Small intestine (tissue), 7 donors: ENCODE results near the gene PDCD11. TPM values are rescaled to one million over a fixed set of nuclear protein-coding genes. Genes with fewer than 3 reads are reported as not detected.
"Not testable (repeated sequence)": the region's sequence is repeated elsewhere in the genome, so short reads cannot be mapped to it uniquely, and the experiment has no call there.

Source experiments
- DNase-seq, 2 donors: peaks; one replicate each; pipeline versions ENCODE4 v3.0.0 to v3.0.0-alpha.2; 2013
- FAIRE-seq: peaks from 2 replicates; lab custom pipeline; 2012; peaks lifted over from hg19 to GRCh38; lab: Jason Lieb, UNC
- H3K27ac ChIP-seq, 3 donors: one replicate each; pipeline ENCODE4 v1.5.1; 2013; ENCODE audit warnings: low read length in 2 of 3, mild to moderate bottlenecking in 2 of 3, control low read depth in 1 of 3, inconsistent platforms in 1 of 3, low read depth in 1 of 3, moderate library complexity in 1 of 3
- H3K27me3 ChIP-seq, 3 donors: one replicate each; pipeline ENCODE4 v1.6.1; 2013; ENCODE audit warnings: low read length in 3 of 3, inconsistent platforms in 1 of 3; ENCODE audit not compliant: control insufficient read depth in 3 of 3, insufficient read depth in 3 of 3
- H3K36me3 ChIP-seq, 3 donors: one replicate each; pipeline ENCODE4 v1.6.1; 2013; ENCODE audit warnings: low read length in 3 of 3, inconsistent platforms in 1 of 3, low read depth in 1 of 3, mild to moderate bottlenecking in 1 of 3, moderate library complexity in 1 of 3; ENCODE audit not compliant: control insufficient read depth in 3 of 3, insufficient read depth in 2 of 3
- H3K4me1 ChIP-seq, 3 donors: one replicate each; pipeline ENCODE4 v1.6.1; 2013; ENCODE audit warnings: low read length in 2 of 3, inconsistent platforms in 1 of 3, low read depth in 1 of 3, mild to moderate bottlenecking in 1 of 3, moderate library complexity in 1 of 3; ENCODE audit not compliant: control insufficient read depth in 3 of 3, insufficient read depth in 2 of 3
- H3K4me3 ChIP-seq, 3 donors: one replicate each; pipeline ENCODE4 v1.5.1; 2013; ENCODE audit warnings: low read length in 3 of 3, control low read depth in 1 of 3, inconsistent platforms in 1 of 3, low read depth in 1 of 3, mild to moderate bottlenecking in 1 of 3, moderate library complexity in 1 of 3
- H3K9me3 ChIP-seq, 2 donors: one replicate each; pipeline ENCODE4 v1.6.1; 2013; ENCODE audit warnings: low read depth in 1 of 2, low read length in 1 of 2; ENCODE audit not compliant: control insufficient read depth in 2 of 2, insufficient read depth in 1 of 2
- WGBS, 3 donors: extraction: QIAGEN DNeasy Blood & Tissue Kit; methylation state at CpG; one replicate each; pipeline ENCODE4 v1.1.7; 2013; 5-methylcytosine and 5-hydroxymethylcytosine counted together
- polyA plus RNA-seq, 4 donors: library from polyadenylated mRNA; stranded (reverse) in 3 of 4; unstranded in 1 of 4; fragments of 200-250 nt in 3 of 4; fragments of 120-200 nt in 1 of 4; gene quantifications; one replicate each; pipeline versions ENCODE4 v1.2.1 to v1.2.3, GENCODE V29; 2013
- donor health status: healthy with polysubstance abuse.
- donor health status: control.
- donor health status: control.
- donor health status: Bipolar disorder and iron deficiency.
- donor health status: healthy.

The PDCD11 gene
- polyA plus RNA-seq, 4 donors = 5.9 to 21.0 (median 13.3) TPM

DNA sequence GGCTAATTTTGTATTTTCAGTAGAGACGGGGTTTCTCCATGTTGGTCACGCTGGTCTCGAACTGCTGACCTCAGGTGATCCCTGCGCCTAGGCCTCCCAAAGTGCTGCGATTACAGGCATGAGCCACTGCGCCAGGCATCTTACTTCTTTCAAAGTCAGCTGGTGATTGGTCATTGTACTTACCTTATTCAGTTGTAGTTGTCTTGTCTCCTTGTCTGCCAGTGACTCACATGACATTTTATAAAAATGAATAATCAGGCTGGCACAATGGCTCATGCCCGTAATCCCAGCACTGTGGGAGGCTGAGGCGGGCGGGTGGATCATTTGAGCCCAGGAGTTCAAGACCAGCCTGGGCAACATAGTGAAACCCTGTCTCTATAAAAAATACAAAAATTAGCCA lies 35.6 kb upstream of the PDCD11 start:
- H3K9me3 ChIP-seq, H3K4me3 ChIP-seq, H3K36me3 ChIP-seq, H3K27ac ChIP-seq, H3K27me3 ChIP-seq, DNase-seq, FAIRE-seq, H3K4me1 ChIP-seq: not testable (repeated sequence)
- 86 to 92% (median 90%) methylated on average over 9 of the region's 9 CpGs for WGBS, 3 donors

DNA sequence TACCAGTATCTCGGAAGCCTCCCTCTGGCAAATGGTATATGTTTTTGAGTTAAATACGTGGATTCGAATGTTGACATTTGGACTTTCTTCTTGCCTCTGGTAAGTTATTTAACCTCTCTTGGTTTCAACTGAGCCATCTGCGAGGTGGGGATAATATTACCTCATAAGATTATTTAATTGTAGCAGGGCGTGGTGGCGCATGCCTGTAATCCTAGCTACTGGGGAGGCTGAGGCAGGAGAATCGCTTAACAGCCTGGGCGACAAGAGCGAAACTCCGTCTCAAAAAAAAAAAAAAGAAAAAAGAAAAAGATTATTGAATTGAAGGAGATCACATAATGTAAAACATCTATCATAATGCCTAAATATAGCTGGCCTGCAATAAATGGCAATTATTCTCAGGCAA lies 29.0 kb upstream of the PDCD11 start:
- Histone ChIP-seq H3K27ac (peak overlapping the region; percentile 75 to 97 (median 90)), H3K36me3 (peaks cover 0 to 3% (median 0%) of the 10 kb centered on the region in 3 donors), H3K4me1 (peaks cover 0 to 3% (median 0%) of the 10 kb centered on the region in 3 donors), H3K27me3 (no peaks in the 10 kb centered on the region), H3K4me3 (peak overlapping the region in 2 of 3 donors; percentile 66 to 100), H3K9me3 (no peaks in the 10 kb centered on the region)
- WGBS, 3 donors = 18 to 36% (median 22%) methylated on average over 10 of the region's 10 CpGs
- FAIRE-seq (no peak), DNase-seq (no peak)

DNA sequence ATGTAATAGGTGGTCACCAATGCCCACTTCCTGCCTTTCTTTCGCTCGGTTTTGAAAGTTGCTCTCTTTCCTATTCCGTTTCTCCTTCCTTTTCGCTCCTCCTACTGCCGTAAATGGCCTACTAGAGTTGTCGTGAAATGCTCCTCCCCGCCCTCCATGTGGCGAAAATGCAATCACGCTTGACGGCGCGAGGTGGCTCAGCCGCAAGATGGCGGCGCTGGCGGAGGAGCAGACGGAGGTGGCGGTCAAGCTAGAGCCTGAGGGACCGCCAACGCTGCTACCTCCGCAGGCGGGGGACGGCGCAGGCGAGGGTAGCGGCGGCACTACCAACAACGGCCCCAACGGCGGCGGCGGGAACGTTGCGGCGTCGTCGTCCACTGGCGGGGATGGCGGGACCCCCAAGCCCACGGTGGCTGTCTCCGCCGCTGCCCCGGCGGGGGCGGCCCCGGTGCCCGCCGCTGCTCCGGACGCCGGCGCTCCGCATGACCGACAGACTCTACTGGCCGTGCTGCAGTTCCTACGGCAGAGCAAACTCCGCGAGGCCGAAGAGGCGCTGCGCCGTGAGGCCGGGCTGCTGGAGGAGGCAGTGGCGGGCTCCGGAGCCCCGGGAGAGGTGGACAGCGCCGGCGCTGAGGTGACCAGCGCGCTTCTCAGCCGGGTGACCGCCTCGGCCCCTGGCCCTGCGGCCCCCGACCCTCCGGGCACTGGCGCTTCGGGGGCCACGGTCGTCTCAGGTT lies 28.5 kb upstream of the PDCD11 start, which contains the start of gene TAF5:
Gene TAF5 (plus strand): TSS at position 195 of the 737 bp plus-strand sequence. CDS start 14 bp downstream, at position 209.
- peak within 1 kb of the TSS; percentile 75 to 97 (median 90) for H3K27ac ChIP-seq
- peaks cover 0 to 3% (median 0%) of the 10 kb centered on the region in 3 donors for H3K4me1 ChIP-seq
- FAIRE-seq (no peak), DNase-seq (peak; percentile 97)
- H3K4me3 ChIP-seq = peak within 1 kb of the TSS; percentile 66 to 100 (median 90)
- H3K9me3 ChIP-seq = no peaks in the 10 kb centered on the region
- WGBS, 3 donors = 0% methylated on average over 55 to 81 of the region's 81 CpGs
- no peaks in the 10 kb centered on the region for H3K27me3 ChIP-seq
- peaks cover 0 to 6% (median 0%) of the 10 kb centered on the region in 3 donors for H3K36me3 ChIP-seq

DNA sequence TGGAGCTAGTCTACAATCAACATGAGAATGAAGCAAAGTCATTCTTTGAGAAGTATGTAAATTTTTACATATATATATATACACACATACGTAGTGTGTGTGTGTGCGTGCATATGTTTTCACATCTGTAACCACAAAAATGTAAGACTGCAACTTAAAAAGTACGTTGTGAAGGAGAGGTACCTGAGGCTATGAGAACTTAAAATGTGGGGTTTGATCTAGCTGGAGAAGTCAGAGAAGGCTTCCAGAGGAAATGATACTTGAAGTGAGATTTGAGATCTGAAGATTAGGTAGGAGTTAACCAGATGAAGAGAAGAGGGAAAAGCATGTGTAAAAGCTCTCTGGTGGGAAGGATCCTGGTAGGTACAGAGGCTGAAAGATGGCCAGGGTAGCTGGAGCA lies 22.9 kb upstream of the PDCD11 start:
- Histone ChIP-seq H3K4me3 (no peak overlapping the region), H3K36me3 (peaks cover 0 to 22% (median 6%) of the 10 kb centered on the region in 3 donors), H3K27me3 (no peaks in the 10 kb centered on the region), H3K4me1 (peaks cover 0 to 3% (median 0%) of the 10 kb centered on the region in 3 donors), H3K27ac (no peak overlapping the region), H3K9me3 (no peaks in the 10 kb centered on the region)
- DNase-seq = no peak
- no peak for FAIRE-seq
- 80 to 87% (median 87%) methylated on average over 3 of the region's 3 CpGs for WGBS, 3 donors

DNA sequence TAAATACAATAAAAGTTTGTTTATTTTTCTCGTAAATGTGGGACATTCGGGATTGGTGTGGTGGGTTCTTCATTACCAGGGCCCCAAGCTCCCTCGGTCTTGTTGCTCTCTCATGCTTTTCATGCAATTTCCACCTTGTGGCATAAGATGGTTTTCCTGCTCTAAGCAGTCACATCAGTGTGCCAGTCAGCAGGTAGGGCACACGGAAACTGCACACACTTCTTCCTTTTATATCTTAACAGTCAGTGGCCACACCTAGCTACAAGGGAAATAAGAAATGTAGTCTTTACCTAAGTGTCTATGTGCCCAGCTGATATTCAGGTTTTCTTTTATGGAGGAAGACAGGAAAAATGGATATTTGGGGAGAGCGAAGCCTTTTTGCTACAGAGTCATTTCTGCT lies 22.2 kb upstream of the PDCD11 start:
- Histone ChIP-seq H3K36me3 (peaks cover 0 to 27% (median 6%) of the 10 kb centered on the region in 3 donors), H3K27me3 (no peaks in the 10 kb centered on the region), H3K27ac (no peak overlapping the region), H3K4me1 (peaks cover 0 to 3% (median 0%) of the 10 kb centered on the region in 3 donors), H3K9me3 (no peaks in the 10 kb centered on the region), H3K4me3 (no peak overlapping the region)
- 92 to 93% (median 93%) methylated on average over 5 of the region's 5 CpGs for WGBS, 3 donors
- DNase-seq (no peak), FAIRE-seq (no peak)

DNA sequence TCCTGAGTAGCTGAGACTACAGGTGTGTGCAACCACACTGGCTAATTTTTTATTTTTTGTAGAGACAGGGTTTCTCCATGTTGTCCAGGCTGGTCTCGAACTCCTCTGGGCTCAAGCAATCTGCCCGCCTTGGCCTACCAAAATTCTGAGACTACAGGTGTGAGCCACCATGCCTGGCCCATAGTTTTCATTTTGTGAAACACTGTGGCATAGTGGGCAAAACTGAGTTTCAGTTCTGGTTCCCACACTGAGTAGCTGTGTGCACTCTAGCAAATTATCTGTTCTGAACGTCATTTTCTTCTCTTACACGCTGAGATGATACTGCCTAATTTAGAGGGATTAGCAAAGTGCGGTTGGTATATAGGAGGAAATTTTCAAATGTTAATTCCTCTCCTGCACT lies 13.7 kb upstream of the PDCD11 start:
- no peak overlapping the region for H3K4me3 ChIP-seq
- peaks cover 7 to 44% (median 10%) of the 10 kb centered on the region in 3 donors for H3K36me3 ChIP-seq
- FAIRE-seq = no peak
- no peak for DNase-seq
- no peaks in the 10 kb centered on the region for H3K27me3 ChIP-seq
- no peak overlapping the region for H3K27ac ChIP-seq
- no peaks in the 10 kb centered on the region for H3K4me1 ChIP-seq
- WGBS, 3 donors = 92 to 97% (median 93%) methylated on average over 5 of the region's 5 CpGs
- H3K9me3 ChIP-seq = no peaks in the 10 kb centered on the region

DNA sequence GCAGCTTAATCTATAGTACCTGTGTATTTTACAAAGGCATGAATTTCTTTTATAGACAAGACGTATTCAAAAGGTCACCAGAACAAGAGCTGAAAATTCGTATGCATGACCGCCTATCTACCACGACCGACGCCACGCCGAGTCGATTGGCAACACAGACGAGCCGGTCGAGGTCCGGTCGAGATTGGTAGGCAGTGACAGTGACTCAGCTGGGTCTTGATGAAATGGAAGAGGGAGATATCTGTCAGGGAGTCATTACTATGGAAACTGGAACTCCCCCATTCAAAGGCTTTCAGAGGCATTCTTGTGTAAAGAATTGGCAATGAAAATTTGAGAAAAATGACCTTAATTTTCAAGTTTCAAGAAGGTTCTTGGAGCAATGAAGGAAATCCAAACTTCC lies 2.2 kb upstream of the PDCD11 start:
- Histone ChIP-seq H3K27ac (no peak overlapping the region), H3K27me3 (no peaks in the 10 kb centered on the region), H3K36me3 (peaks cover 2 to 31% (median 6%) of the 10 kb centered on the region in 3 donors), H3K4me3 (no peak overlapping the region), H3K4me1 (peaks cover 0 to 14% (median 5%) of the 10 kb centered on the region in 3 donors), H3K9me3 (no peaks in the 10 kb centered on the region)
- no peak for FAIRE-seq
- WGBS, 3 donors = 87 to 90% (median 87%) methylated on average over 14 of the region's 14 CpGs
- DNase-seq = peak in 1 of 2 donors; percentile 2

DNA sequence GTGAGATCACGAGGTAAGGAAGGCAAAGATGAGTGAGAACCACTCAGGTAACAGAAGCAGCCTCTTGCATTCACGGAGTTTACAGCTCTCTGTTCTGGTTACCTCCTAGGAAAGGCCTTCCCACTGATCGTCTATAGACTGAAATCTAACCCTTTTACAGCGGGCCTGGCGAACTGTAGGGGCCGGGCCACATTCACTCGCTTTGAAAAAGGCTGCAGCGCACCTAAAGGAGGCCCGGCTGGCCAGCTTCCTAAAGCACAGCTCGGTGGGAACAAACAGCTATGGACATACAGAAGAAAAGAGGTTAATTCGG lies 716 bp upstream of the PDCD11 start:
- H3K9me3 ChIP-seq = no peaks in the 10 kb centered on the region
- H3K27ac ChIP-seq = peak overlapping the region; percentile 25 to 93 (median 73)
- WGBS, 3 donors = 1 to 2% (median 2%) methylated on average over 11 of the region's 11 CpGs
- peak overlapping the region; percentile 77 to 95 (median 79) for H3K4me3 ChIP-seq
- DNase-seq = peak; percentile 25 to 60
- no peak for FAIRE-seq
- peaks cover 5 to 27% (median 9%) of the 10 kb centered on the region in 3 donors for H3K36me3 ChIP-seq
- H3K4me1 ChIP-seq = peaks cover 0 to 14% (median 5%) of the 10 kb centered on the region in 3 donors
- H3K27me3 ChIP-seq = no peaks in the 10 kb centered on the region
